ENCODE data around the gene MYOM1.

The MYOM1 gene

DNA sequence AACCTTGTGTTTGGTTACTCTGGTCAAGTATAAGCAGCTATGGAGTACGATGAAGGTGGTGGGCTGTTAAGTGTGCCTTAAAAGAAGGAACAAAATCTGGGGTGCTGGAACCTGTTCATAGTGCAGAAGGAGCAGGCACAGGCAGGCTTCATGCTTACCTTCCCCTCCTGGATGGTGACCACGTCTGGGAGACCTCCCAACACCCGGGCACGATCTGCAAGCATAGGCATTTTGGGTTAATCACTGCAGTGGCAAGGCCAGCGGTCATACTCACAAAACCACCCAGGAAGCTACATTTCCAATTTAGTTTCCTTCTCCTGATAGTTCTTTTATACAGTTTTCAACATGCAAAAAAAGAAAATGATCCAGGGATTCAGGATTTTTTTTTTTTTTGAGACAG, 148.1 kb downstream of the MYOM1 start:
- no peak overlapping the region for H3K4me3 ChIP-seq (ENCODE audit: low read depth, low read length)
- H3K79me2 ChIP-seq = no peaks in the 10 kb centered on the region
- H3K27me3 ChIP-seq (ENCODE audit: control insufficient read depth, insufficient read depth, low read length) = no peaks in the 10 kb centered on the region
- no peaks in the 10 kb centered on the region for H3K36me3 ChIP-seq (ENCODE audit: control insufficient read depth, insufficient read depth, low read length)
- no peak for TF ChIP-seq CTCF (IDR thresholded peaks at IDR 0.05)
- no peaks in the 10 kb centered on the region for H3K4me1 ChIP-seq
- no peaks in the 10 kb centered on the region for H3K9me3 ChIP-seq (ENCODE audit: control insufficient read depth, low read length)
- no peak overlapping the region for H3K27ac ChIP-seq
- no peak overlapping the region for H3K9ac ChIP-seq
- H2AFZ ChIP-seq = no peak overlapping the region
- H3K4me2 ChIP-seq (ENCODE audit: low read length) = no peak overlapping the region

DNA sequence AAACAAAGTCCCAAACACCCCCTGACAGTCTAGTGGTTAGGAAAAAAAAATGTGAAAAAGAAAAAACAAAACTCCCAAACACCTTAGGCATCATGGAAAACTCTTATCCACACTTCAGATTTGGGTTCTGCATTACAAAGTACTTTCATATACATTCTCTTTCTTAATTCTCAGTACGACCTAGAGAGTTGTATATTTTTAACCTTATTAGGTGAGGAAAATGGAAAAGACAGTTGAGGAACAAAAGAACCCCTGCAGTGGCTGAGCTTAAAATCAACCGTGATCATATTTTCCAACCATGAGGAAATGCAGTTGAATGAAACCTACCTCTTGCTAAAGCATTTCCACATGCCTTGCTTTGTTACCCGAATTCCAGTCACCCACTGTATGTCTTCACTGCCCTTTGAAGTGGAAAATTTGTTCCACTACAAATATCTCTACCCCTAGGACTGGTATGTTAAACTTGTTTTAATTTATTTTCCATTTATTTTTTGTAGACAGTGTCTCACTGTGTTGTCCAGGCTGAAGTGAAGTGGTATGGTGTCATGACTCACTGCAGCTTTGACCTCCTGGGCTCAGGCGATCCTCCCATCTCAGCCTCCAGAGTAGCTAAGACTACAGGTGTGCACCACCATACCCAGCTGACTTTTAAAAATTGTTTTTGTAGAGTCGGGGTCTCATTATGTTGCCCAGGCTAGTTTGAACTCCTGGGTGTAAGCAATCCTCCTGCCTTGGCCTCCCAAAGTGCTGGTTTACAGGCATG, 149.9 kb downstream of the MYOM1 start:
- Histone ChIP-seq H3K4me1 (no peaks in the 10 kb centered on the region), H3K4me3 (ENCODE audit: low read depth, low read length) (no peak overlapping the region), H3K9ac (no peak overlapping the region), H3K79me2 (no peaks in the 10 kb centered on the region), H3K4me2 (ENCODE audit: low read length) (no peak overlapping the region), H3K27ac (no peak overlapping the region), H3K36me3 (ENCODE audit: control insufficient read depth, insufficient read depth, low read length) (no peaks in the 10 kb centered on the region), H2AFZ (no peak overlapping the region), H3K27me3 (ENCODE audit: control insufficient read depth, insufficient read depth, low read length) (no peaks in the 10 kb centered on the region), H3K9me3 (ENCODE audit: control insufficient read depth, low read length) (no peaks in the 10 kb centered on the region)
- TF ChIP-seq CTCF (IDR thresholded peaks at IDR 0.05) = no peak

- no peak overlapping the region for H3K9ac ChIP-seq
- H3K36me3 ChIP-seq (ENCODE audit: control insufficient read depth, insufficient read depth, low read length) = no peaks in the 10 kb centered on the region
These were observed 152.0 kb downstream of the MYOM1 start for GRCh38 chr18:3067722-3068121.

DNA sequence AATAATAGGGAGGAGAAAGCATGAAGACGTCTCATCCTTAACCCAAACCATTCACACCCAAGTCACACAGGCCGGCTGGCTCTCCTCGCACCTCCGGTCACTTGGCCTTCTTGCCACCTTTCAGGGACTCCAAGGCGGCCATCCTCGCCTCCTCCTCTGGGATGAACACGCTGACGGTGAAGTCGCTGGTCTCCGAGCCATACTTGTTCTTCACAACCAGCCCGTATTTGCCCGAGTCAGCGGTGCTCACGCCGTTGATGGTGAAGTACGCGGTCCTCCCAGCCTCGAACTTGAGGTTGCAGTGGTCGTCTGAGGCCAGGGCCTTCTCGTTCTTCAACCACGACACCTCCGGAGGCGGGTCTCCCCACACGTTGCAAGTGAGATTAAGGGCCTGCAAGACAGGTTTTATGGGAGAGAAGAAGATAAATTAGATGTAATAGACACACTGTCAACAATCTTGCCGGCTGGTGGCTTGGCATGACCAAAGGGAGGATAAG, 152.6 kb downstream of the MYOM1 start:
- H3K79me2 ChIP-seq = no peaks in the 10 kb centered on the region
- H2AFZ ChIP-seq = no peak overlapping the region
- no peak overlapping the region for H3K4me3 ChIP-seq (ENCODE audit: low read depth, low read length)
- H3K4me2 ChIP-seq (ENCODE audit: low read length) = no peak overlapping the region
- H3K9ac ChIP-seq = no peak overlapping the region
- H3K27ac ChIP-seq = no peak overlapping the region
- no peaks in the 10 kb centered on the region for H3K27me3 ChIP-seq (ENCODE audit: control insufficient read depth, insufficient read depth, low read length)
- TF ChIP-seq CTCF (IDR thresholded peaks at IDR 0.05) = no peak
- no peaks in the 10 kb centered on the region for H3K4me1 ChIP-seq
- no peaks in the 10 kb centered on the region for H3K9me3 ChIP-seq (ENCODE audit: control insufficient read depth, low read length)
- H3K36me3 ChIP-seq (ENCODE audit: control insufficient read depth, insufficient read depth, low read length) = no peaks in the 10 kb centered on the region

More at GRCh38 chr18:3067722-3068121, 152.0 kb downstream of the MYOM1 start:
- Histone ChIP-seq H3K4me1 (no peaks in the 10 kb centered on the region), H3K27me3 (ENCODE audit: control insufficient read depth, insufficient read depth, low read length) (no peaks in the 10 kb centered on the region), H3K4me3 (ENCODE audit: low read depth, low read length) (no peak overlapping the region), H3K79me2 (no peaks in the 10 kb centered on the region), H3K27ac (no peak overlapping the region), H2AFZ (no peak overlapping the region), H3K9me3 (ENCODE audit: control insufficient read depth, low read length) (no peaks in the 10 kb centered on the region), H3K4me2 (ENCODE audit: low read length) (no peak overlapping the region)
- TF ChIP-seq CTCF (IDR thresholded peaks at IDR 0.05) = no peak

Data from parathyroid adenoma (tissue), 2 donors.